ENCODE measurements around the gene WWC1.

- TF ChIP-seq CTCF (conservative IDR thresholded peaks at IDR 0.05; ENCODE audit: low read length) (no peak), EZH2phosphoT487 (IDR thresholded peaks at IDR 0.05; ENCODE audit: borderline replicate concordance, low read depth, low read length) (no peak)
Measured at GRCh38 chr5:168305281-168305680, 13.8 kb downstream of the WWC1 start.
